HCT116 (cell line): Measurements from ENCODE around the gene CEACAM19. TPM values are rescaled to one million over a fixed set of nuclear protein-coding genes. Genes with fewer than 3 reads are reported as not detected.
"Not testable (repeated sequence)": the region's sequence is repeated elsewhere in the genome, so short reads cannot be mapped to it uniquely, and the experiment has no call there.

ENCODE experiments used
- ATAC-seq: fragments of 200-7000 bp; cut with Tn5 transposase; 2 replicates; pipeline ENCODE4 v1.9.1; 2020; ENCODE audit warnings: mild to moderate bottlenecking, moderate library complexity
- BruUV-seq: library from RNA; stranded (reverse); fragments of 400-500 nt; replicated peaks from 2 replicates; lab custom pipeline; 2021; lab: Mats Ljungman, UMichigan
- CTCF ChIA-PET: fragments of 300-600 bp; sonication (Branson Sonifier 250); formaldehyde crosslinking; loops from one replicate; lab custom pipeline; 2021; ENCODE audit warnings: antibody characterized with exemption; lab: Charles Lee
- POLR2A ChIA-PET: fragments of 300-600, 350-600 bp; sonication (Branson Sonifier 250); formaldehyde crosslinking; loops from one replicate; lab custom pipeline; 2021; ENCODE audit warnings: antibody characterized with exemption; lab: Charles Lee
- RAD21 ChIA-PET, 2 experiments: fragments of 300-600 bp; sonication (Branson Sonifier 250); formaldehyde crosslinking; loops; one replicate each; lab custom pipeline; 2023; ENCODE audit warnings: low total read pairs in 2 of 2; ENCODE audit not compliant: uncharacterized antibody in 2 of 2, unreplicated experiment in 2 of 2, low non-redundant PET in 1 of 2; lab: Charles Lee
- DNase-seq: peaks from one replicate; pipeline ENCODE4 v3.0.0-alpha.2; 2010; ENCODE audit warnings: low read depth, low spot score
- H2AFZ ChIP-seq: fragments of 200-600 bp; shearing (Covaris generic), sonication (generic); 2 replicates; pipeline ENCODE4 v1.6.1; 2017; ENCODE audit warnings: low read depth, mixed run types, mixed read lengths, antibody characterized with exemption, low read length; ENCODE audit not compliant: poor library complexity, severe bottlenecking
- H3K27ac ChIP-seq: 2 replicates; pipeline ENCODE4 v1.5.1; 2012; ENCODE audit warnings: low read depth, low read length
- H3K27me3 ChIP-seq: fragments of 200-600 bp; sonication (generic); 2 replicates; pipeline ENCODE4 v1.6.1; 2016; ENCODE audit warnings: mixed run types, low read length, mixed read lengths; ENCODE audit not compliant: insufficient read depth
- H3K36me3 ChIP-seq, 2 experiments: fragments of 200-500 bp in 1 of 2; fragments of 200-600 bp in 1 of 2; sonication (Bioruptor generic) in 1 of 2; sonication (generic) in 1 of 2; 2 replicates each; pipeline versions ENCODE4 v1.5.1 to v1.6.1; 2014 to 2016; ENCODE audit warnings: low read length in 2 of 2, inconsistent platforms in 1 of 2, mixed read lengths in 1 of 2, mixed run types in 1 of 2; ENCODE audit not compliant: insufficient read depth in 2 of 2, control insufficient read depth in 1 of 2
- H3K4me1 ChIP-seq, 2 experiments: fragments of 200-600 bp in 1 of 2; sonication (generic) in 1 of 2; 2 replicates each; pipeline versions ENCODE4 v1.5.1 to v1.6.1; 2012 to 2017; ENCODE audit warnings: low read length in 2 of 2, inconsistent platforms in 1 of 2, mild to moderate bottlenecking in 1 of 2, mixed read lengths in 1 of 2, mixed run types in 1 of 2, moderate library complexity in 1 of 2; ENCODE audit not compliant: insufficient read depth in 2 of 2, control insufficient read depth in 1 of 2
- H3K4me2 ChIP-seq: fragments of 200-600 bp; sonication (generic); 2 replicates; pipeline ENCODE4 v1.6.1; 2017; ENCODE audit warnings: mixed run types, low read length, mixed read lengths
- H3K4me3 ChIP-seq, 2 experiments: fragments of 200-600 bp in 1 of 2; sonication (generic) in 1 of 2; replicated peaks in 1 of 2; 2 replicates each; pipeline ENCODE4 v1.5.1; 2011 to 2016; ENCODE audit warnings: low read length in 2 of 2, control low read depth in 1 of 2, low read depth in 1 of 2, mild to moderate bottlenecking in 1 of 2, mixed read lengths in 1 of 2, mixed run types in 1 of 2
- H3K79me2 ChIP-seq: fragments of 200-600 bp; sonication (generic); 2 replicates; pipeline ENCODE4 v1.6.1; 2017; ENCODE audit warnings: mild to moderate bottlenecking, mixed run types, low read length, moderate library complexity, mixed read lengths; ENCODE audit not compliant: insufficient read depth
- H3K9ac ChIP-seq: fragments of 200-600 bp; sonication (generic); 2 replicates; pipeline ENCODE4 v1.6.1; 2016; ENCODE audit warnings: low read length, mixed read lengths
- H3K9me2 ChIP-seq: fragments of 200-600 bp; sonication (generic), shearing (Covaris generic); 2 replicates; pipeline ENCODE4 v1.6.1; 2017; ENCODE audit warnings: mixed run types, mild to moderate bottlenecking, moderate library complexity; ENCODE audit not compliant: insufficient read depth
- H3K9me3 ChIP-seq, 2 experiments: fragments of 200-500 bp in 1 of 2; fragments of 200-600 bp in 1 of 2; sonication (Bioruptor generic) in 1 of 2; sonication (generic) in 1 of 2; 2 replicates each; pipeline ENCODE4 v1.6.1; 2014 to 2017; ENCODE audit warnings: low read length in 2 of 2, mixed read lengths in 2 of 2, inconsistent platforms in 1 of 2, low read depth in 1 of 2, mild to moderate bottlenecking in 1 of 2, mixed run types in 1 of 2, moderate library complexity in 1 of 2; ENCODE audit not compliant: control insufficient read depth in 1 of 2, insufficient read depth in 1 of 2
- H4K20me1 ChIP-seq: fragments of 200-600 bp; sonication (generic), shearing (Covaris generic); 2 replicates; pipeline ENCODE4 v1.6.1; 2017; ENCODE audit warnings: mixed run types, mild to moderate bottlenecking, moderate library complexity; ENCODE audit not compliant: insufficient read depth
- ATF3 ChIP-seq: IDR thresholded peaks from 2 replicates; pipeline ENCODE4 v1.6.1; 2012
- CBX3 ChIP-seq: IDR thresholded peaks from 2 replicates; pipeline ENCODE4 v1.6.1; 2012; ENCODE audit warnings: low read depth
- CEBPB ChIP-seq: IDR thresholded peaks from 2 replicates; pipeline ENCODE4 v1.6.1; 2012; ENCODE audit warnings: low read depth
- EGR1 ChIP-seq: IDR thresholded peaks from 2 replicates; pipeline ENCODE4 v1.6.1; 2012; ENCODE audit warnings: low read depth
- ELF1 ChIP-seq: IDR thresholded peaks from 2 replicates; pipeline ENCODE4 v1.6.1; 2012; ENCODE audit warnings: low read depth, borderline replicate concordance
- EZH2phosphoT487 ChIP-seq: fragments of 200-600 bp; IDR thresholded peaks from 2 replicates; pipeline ENCODE4 v1.6.1; 2018; ENCODE audit warnings: antibody characterized with exemption, borderline replicate concordance
- JUND ChIP-seq: IDR thresholded peaks from 2 replicates; pipeline ENCODE4 v1.6.1; 2012
- MAX ChIP-seq: IDR thresholded peaks from 2 replicates; pipeline ENCODE4 v1.6.1; 2012
- RAD21 ChIP-seq: IDR thresholded peaks from 2 replicates; pipeline ENCODE4 v1.6.1; 2012; ENCODE audit warnings: low read depth, mild to moderate bottlenecking
- SIN3A ChIP-seq: IDR thresholded peaks from 2 replicates; pipeline ENCODE4 v1.6.1; 2012; ENCODE audit warnings: low read depth
- SP1 ChIP-seq: IDR thresholded peaks from 2 replicates; pipeline ENCODE4 v1.6.1; 2012; ENCODE audit warnings: low read depth
- TCF7L2 ChIP-seq: IDR thresholded peaks from 2 replicates; pipeline ENCODE4 v1.7.0; 2011; ENCODE audit warnings: borderline replicate concordance, inconsistent platforms; ENCODE audit not compliant: insufficient read depth, insufficient read length; ENCODE audit errors: extremely low read depth
- ZBTB33 ChIP-seq: IDR thresholded peaks from 2 replicates; pipeline ENCODE4 v1.6.1; 2011; ENCODE audit warnings: mild to moderate bottlenecking, low read length, moderate library complexity; ENCODE audit not compliant: insufficient replicate concordance; ENCODE audit errors: extremely low read depth
- ZFX ChIP-seq: fragments of 450-650 bp; IDR thresholded peaks from 2 replicates; pipeline ENCODE4 v1.6.1; 2017
- ZNF274 ChIP-seq: fragments of 200-500 bp; sonication (Bioruptor generic); IDR thresholded peaks from 2 replicates; pipeline ENCODE4 v1.6.1; 2014; ENCODE audit warnings: mild to moderate bottlenecking, low read depth, low read length, inconsistent platforms
- intact Hi-C: fragments of 100-400 bp; cut with micrococcal nuclease; formaldehyde crosslinking; loops from 2 replicates; pipeline ENCODE4 v1.10.0; 2022
- total RNA-seq: library from RNA; stranded (reverse); gene quantifications from one replicate; pipeline ENCODE4 v1.2.1, GENCODE V29; 2021; ENCODE audit not compliant: unreplicated experiment

The CEACAM19 gene
- total RNA-seq, 1 experiment from 2014 or later: 4.0 TPM

DNA sequence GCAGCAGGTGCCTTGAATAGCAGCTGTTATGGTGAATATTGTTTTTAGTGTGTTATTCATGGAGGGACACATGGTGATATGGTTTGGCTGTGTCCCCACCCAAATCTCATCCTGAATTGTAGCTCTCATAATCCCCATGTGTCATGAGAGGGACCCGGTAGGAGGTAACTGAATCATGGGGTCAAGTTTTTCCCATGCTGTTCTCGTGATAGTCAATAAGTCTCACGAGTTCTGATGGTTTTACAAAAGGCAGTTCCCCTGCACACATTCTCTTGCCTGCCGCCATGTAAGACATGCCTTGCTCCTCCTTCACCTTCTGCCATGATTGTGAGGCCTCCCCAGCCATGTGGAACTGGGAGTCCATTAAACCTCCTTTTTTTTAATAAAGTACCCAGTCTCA is 45.6 kb upstream of the CEACAM19 start:
- TF ChIP-seq CBX3: peak; percentile 60
- BruUV-seq, H3K79me2 ChIP-seq, RAD21 ChIA-PET, H2AFZ ChIP-seq, intact Hi-C loops, H3K27me3 ChIP-seq, H3K36me3 ChIP-seq, DNase-seq, H4K20me1 ChIP-seq, H3K9me3 ChIP-seq, H3K9me2 ChIP-seq: not testable (repeated sequence)
- ChIA-PET CTCF (interaction anchor here (1.3 kb wide), 1 partner anchor 42 kb away, joined by 4 read pairs; no protein-coding TSS in a partner anchor), POLR2A (interaction anchor here (1.8 kb wide), 1 partner anchor 37 kb away, joined by 5 read pairs; no protein-coding TSS in a partner anchor)
- H3K4me1 ChIP-seq: peaks cover 13 to 29% of the 10 kb centered on the region in 2 experiments
- H3K4me3 ChIP-seq: peak overlapping the region in 1 of 2 experiments; percentile 25; a peak in 2 of 4 replicates
- peak; percentile 46 for ATAC-seq
- peak overlapping the region; percentile 63 for H3K4me2 ChIP-seq
- H3K27ac ChIP-seq: peak overlapping the region; percentile 55; the same call in 1 of the 2 replicates
- H3K9ac ChIP-seq: peak overlapping the region; percentile 26; the same call in 1 of the 2 replicates

DNA sequence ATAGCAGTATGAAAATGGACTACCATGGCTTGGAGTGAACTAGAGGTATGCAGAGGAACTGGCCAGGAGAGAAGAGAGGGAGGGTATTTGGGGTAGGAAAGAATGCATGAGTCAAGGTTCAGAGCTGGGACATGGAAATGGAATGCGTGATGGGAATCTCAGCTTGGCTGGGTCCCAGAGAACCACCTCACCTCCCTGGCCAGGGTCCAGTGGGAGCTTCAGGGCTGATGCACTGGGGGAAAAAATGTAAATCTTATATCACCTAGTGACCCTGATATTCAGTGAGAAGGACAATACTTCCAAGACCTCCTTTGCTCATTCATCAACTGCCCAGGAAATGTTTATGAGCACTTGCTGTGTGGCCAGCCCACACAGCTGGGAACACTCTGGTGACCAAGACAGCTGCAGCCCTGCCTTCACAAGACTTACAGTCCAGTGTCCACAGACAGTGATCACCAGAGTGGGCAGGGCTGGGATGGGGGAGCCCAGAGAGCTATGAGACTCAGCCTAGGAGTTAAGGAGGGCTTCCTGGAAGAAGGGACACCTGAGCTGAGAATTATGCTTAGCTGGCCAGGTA is 45.1 kb upstream of the CEACAM19 start:
- H3K27me3 ChIP-seq: no peaks in the 10 kb centered on the region
- POLR2A ChIA-PET: interaction anchor here (0.9 to 1.8 kb wide), 3 partner anchors 18 to 845 kb away, joined by 3 to 5 read pairs (median 5); partner anchors contain the start of genes KCNN4 and PVR
- 0 out of 4 replicates have a peak, but pooled peaks cover 0 to 8% of the 10 kb centered on the region in 2 experiments for H3K36me3 ChIP-seq
- RAD21 ChIA-PET: no interaction called here
- peaks cover 0 to 7% of the 10 kb centered on the region in 2 experiments; a peak in 1 of 4 replicates for H3K9me3 ChIP-seq
- H3K9ac ChIP-seq: peak overlapping the region; percentile 26; the same call in 1 of the 2 replicates
- no peaks in the 10 kb centered on the region for H3K79me2 ChIP-seq
- intact Hi-C loops: no loop called here
- DNase-seq (peak; percentile 66), ATAC-seq (peak; percentile 88)
- H3K4me3 ChIP-seq: peak overlapping the region in 1 of 2 experiments; percentile 25; a peak in 2 of 4 replicates
- no peaks in the 10 kb centered on the region for H3K9me2 ChIP-seq
- H2AFZ ChIP-seq: no peak overlapping the region
- H4K20me1 ChIP-seq: no peaks in the 10 kb centered on the region
- CTCF ChIA-PET: interaction anchor here (1.3 kb wide), 1 partner anchor 43 kb away, joined by 4 read pairs; no protein-coding TSS in a partner anchor
- peaks cover 13 to 29% of the 10 kb centered on the region in 2 experiments for H3K4me1 ChIP-seq
- peak overlapping the region; percentile 63 for H3K4me2 ChIP-seq
- peak overlapping the region; percentile 55; the same call in 1 of the 2 replicates for H3K27ac ChIP-seq
- BruUV-seq: no TSS peak
- no peak for TF ChIP-seq ZFX
- peak; percentile 71 for TF ChIP-seq SP1
- TF ChIP-seq EZH2phosphoT487: no peak
- no peak for TF ChIP-seq ELF1
- no peak; the same call in 1 of the 2 replicates for TF ChIP-seq MAX
- TF ChIP-seq RAD21: no peak
- no peak for TF ChIP-seq EGR1
- TF ChIP-seq ZBTB33: no peak
- no peak for TF ChIP-seq ZNF274
- peak; percentile 71 for TF ChIP-seq JUND
- TF ChIP-seq TCF7L2: no peak
- TF ChIP-seq ATF3: no peak
- TF ChIP-seq CBX3: peak; percentile 34
- no peak for TF ChIP-seq CEBPB
- no peak for TF ChIP-seq SIN3A
